Measurements from ENCODE around the gene KPNB1.

- TF ChIP-seq EZH2 (IDR thresholded peaks at IDR 0.05; ENCODE audit: insufficient read depth, poor library complexity, severe bottlenecking) (no peak), EZH2phosphoT487 (IDR thresholded peaks at IDR 0.05; ENCODE audit: insufficient read depth, low read depth) (no peak)
These were observed 34.3 kb downstream of the KPNB1 start for GRCh38 chr17:47684025-47684424.
